ENCODE data around the gene PRR15. TPM values are rescaled to one million over a fixed set of nuclear protein-coding genes. Genes with fewer than 3 reads are reported as not detected.

PRR15 gene, protein sequence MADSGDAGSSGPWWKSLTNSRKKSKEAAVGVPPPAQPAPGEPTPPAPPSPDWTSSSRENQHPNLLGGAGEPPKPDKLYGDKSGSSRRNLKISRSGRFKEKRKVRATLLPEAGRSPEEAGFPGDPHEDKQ
- 21.1 and 41.9 TPM in 2 replicates for total RNA-seq

DNA sequence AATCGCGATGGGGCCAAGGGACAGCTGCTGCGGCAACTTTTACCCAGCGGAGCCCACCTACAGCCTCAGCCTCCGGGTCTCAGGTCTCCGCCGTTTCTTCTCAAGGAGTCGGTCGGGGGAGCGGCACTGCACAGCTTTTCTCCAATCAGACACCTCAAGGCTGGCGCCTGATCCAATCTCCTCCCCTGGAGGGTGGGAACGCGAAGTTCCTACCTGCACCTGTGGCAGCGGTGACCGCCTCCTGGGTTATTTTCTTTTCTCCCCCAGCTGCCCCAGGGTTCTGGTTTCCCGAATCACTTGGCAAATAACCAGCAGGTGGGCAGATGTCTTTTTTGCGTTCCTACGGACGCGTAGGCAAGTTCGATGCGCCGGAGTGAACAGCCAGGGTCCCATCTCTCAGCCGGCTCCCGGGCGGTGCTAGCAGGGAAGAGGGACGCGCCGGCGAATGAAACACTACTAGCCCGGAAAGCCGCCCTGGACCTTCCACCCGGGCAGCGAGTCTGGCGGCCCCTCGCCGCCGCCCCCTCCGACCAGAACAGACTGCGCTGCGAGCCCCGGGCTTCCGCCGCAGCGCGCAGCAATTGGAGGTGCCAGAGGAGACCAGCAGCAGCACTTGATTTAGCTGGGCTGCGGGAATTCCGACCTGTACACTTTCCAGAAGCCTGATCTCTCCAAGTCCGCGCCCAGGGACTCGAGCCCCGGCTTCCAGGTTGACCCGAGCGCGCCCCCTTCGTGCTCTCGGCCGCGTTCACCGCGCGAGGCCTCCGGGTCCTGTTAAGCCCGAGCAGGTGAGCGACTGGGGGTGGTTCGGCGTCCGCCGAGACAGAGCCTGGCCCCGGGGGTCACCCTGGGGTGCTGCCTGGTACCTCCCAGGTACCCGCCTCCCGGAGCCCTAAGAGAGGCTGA, at the start of gene PRR15:
TSS of gene PRR15 (plus strand) at position 246 of the 906 bp plus-strand sequence. CDS start 2,495 bp downstream, outside the sequence.

Other genes with a start within 250 kb of the PRR15 start
- not detected in 2 replicates for gene WIPF3, start 242.7 kb downstream of the PRR15 start, total RNA-seq